IMR-90 (cell line): Measurements from ENCODE around the gene RIOK2. TPM values are rescaled to one million over a fixed set of nuclear protein-coding genes. Genes with fewer than 3 reads are reported as not detected.

ENCODE experiments used
- ATAC-seq: fragments of 200-7000 bp; cut with Tn5 transposase; 2 replicates; pipeline ENCODE4 v1.9.1; 2020; ENCODE audit warnings: low read depth, mild to moderate bottlenecking, moderate library complexity
- BruUV-seq: library from RNA; stranded (reverse); fragments of 400-500 nt; replicated peaks from 2 replicates; lab custom pipeline; 2021; lab: Mats Ljungman, UMichigan
- CTCF ChIA-PET: fragments of 300-600 bp; formaldehyde crosslinking; extraction: SDS; loops from one replicate; lab custom pipeline; 2021; ENCODE audit warnings: antibody characterized with exemption; lab: Yijun Ruan, JAX
- POLR2A ChIA-PET: fragments of 300-600 bp; sonication (Branson Sonifier 250); formaldehyde crosslinking; loops from one replicate; lab custom pipeline; 2022; ENCODE audit warnings: antibody characterized with exemption; ENCODE audit not compliant: unreplicated experiment; lab: Charles Lee
- DNase-seq: peaks from one replicate; pipeline ENCODE4 v3.0.0; 2013
- H2AFZ ChIP-seq: replicated peaks from 2 replicates; pipeline ENCODE3; 2013; ENCODE audit warnings: low read length, mild to moderate bottlenecking; ENCODE audit not compliant: poor library complexity
- H2AK5ac ChIP-seq: 2 replicates; pipeline ENCODE4 v1.6.1; 2013; ENCODE audit warnings: low read depth, low read length, inconsistent platforms
- H2AK9ac ChIP-seq: replicated peaks from 2 replicates; pipeline ENCODE3; 2013; ENCODE audit warnings: mild to moderate bottlenecking, low read depth, low read length, moderate library complexity; ENCODE audit not compliant: poor library complexity
- H2BK120ac ChIP-seq: 2 replicates; pipeline ENCODE4 v1.6.1; 2013; ENCODE audit warnings: low read depth, low read length, inconsistent platforms
- H2BK15ac ChIP-seq: 3 replicates; pipeline ENCODE4 v1.6.1; 2013; ENCODE audit warnings: low read depth, low read length, inconsistent platforms
- H2BK20ac ChIP-seq: 2 replicates; pipeline ENCODE4 v1.6.1; 2013; ENCODE audit warnings: low read depth, mild to moderate bottlenecking, inconsistent platforms, low read length, moderate library complexity
- H2BK5ac ChIP-seq: 2 replicates; pipeline ENCODE4 v1.6.1; 2013; ENCODE audit warnings: mild to moderate bottlenecking, low read depth, low read length, inconsistent platforms; ENCODE audit not compliant: poor library complexity, severe bottlenecking
- H3K14ac ChIP-seq: replicated peaks from 2 replicates; pipeline ENCODE4 v1.6.1; 2013; ENCODE audit warnings: low read depth, low read length, inconsistent platforms
- H3K18ac ChIP-seq: 2 replicates; pipeline ENCODE4 v1.6.1; 2013; ENCODE audit warnings: low read depth, low read length, control low read depth
- H3K23ac ChIP-seq: 2 replicates; pipeline ENCODE4 v1.6.1; 2013; ENCODE audit warnings: low read depth, low read length, inconsistent platforms
- H3K27ac ChIP-seq: 2 replicates; pipeline ENCODE4 v1.5.1; 2013; ENCODE audit warnings: mild to moderate bottlenecking, control low read depth, low read length; ENCODE audit not compliant: insufficient read depth
- H3K27me3 ChIP-seq: 2 replicates; pipeline ENCODE4 v1.6.1; 2013; ENCODE audit warnings: low read length; ENCODE audit not compliant: control insufficient read depth, insufficient read depth
- H3K36me3 ChIP-seq: 2 replicates; pipeline ENCODE4 v1.6.1; 2013; ENCODE audit warnings: low read length, mixed read lengths; ENCODE audit not compliant: control insufficient read depth, insufficient read depth
- H3K4ac ChIP-seq: 2 replicates; pipeline ENCODE4 v1.6.1; 2013; ENCODE audit warnings: low read depth, low read length, inconsistent platforms
- H3K4me1 ChIP-seq: 2 replicates; pipeline ENCODE4 v1.6.1; 2013; ENCODE audit warnings: low read length, mixed read lengths; ENCODE audit not compliant: control insufficient read depth, insufficient read depth
- H3K4me2 ChIP-seq: 2 replicates; pipeline ENCODE4 v1.6.1; 2013; ENCODE audit warnings: low read depth, mild to moderate bottlenecking, control low read depth, low read length, moderate library complexity
- H3K4me3 ChIP-seq: 2 replicates; pipeline ENCODE4 v1.5.1; 2013; ENCODE audit warnings: low read depth, mild to moderate bottlenecking, control low read depth, low read length, moderate library complexity; ENCODE audit not compliant: insufficient read depth
- H3K56ac ChIP-seq: 2 replicates; pipeline ENCODE4 v1.6.1; 2013; ENCODE audit warnings: low read length, inconsistent platforms; ENCODE audit not compliant: insufficient read depth; ENCODE audit errors: extremely low read depth
- H3K79me1 ChIP-seq, 2 experiments: 2 replicates each; pipeline ENCODE4 v1.6.1; 2013; ENCODE audit warnings: low read length in 2 of 2, inconsistent platforms in 1 of 2, low read depth in 1 of 2
- H3K9ac ChIP-seq: 2 replicates; pipeline ENCODE4 v1.6.1; 2013; ENCODE audit warnings: low read depth, low read length, control low read depth
- H3K9me1 ChIP-seq: 2 replicates; pipeline ENCODE4 v1.6.1; 2013; ENCODE audit warnings: low read length, inconsistent platforms; ENCODE audit not compliant: insufficient read depth
- H3K9me3 ChIP-seq: 2 replicates; pipeline ENCODE4 v1.6.1; 2013; ENCODE audit warnings: low read length; ENCODE audit not compliant: control insufficient read depth, insufficient read depth
- H4K20me1 ChIP-seq: 2 replicates; pipeline ENCODE4 v1.6.1; 2013; ENCODE audit warnings: low read length, inconsistent platforms; ENCODE audit not compliant: insufficient read depth
- H4K5ac ChIP-seq: 2 replicates; pipeline ENCODE4 v1.6.1; 2013; ENCODE audit warnings: mild to moderate bottlenecking, low read depth, low read length, control low read depth
- H4K8ac ChIP-seq, 2 experiments: 2 replicates each; pipeline ENCODE4 v1.6.1; 2013; ENCODE audit warnings: low read depth in 2 of 2, low read length in 2 of 2, control low read depth in 1 of 2, inconsistent platforms in 1 of 2
- H4K91ac ChIP-seq: 2 replicates; pipeline ENCODE4 v1.6.1; 2013; ENCODE audit warnings: low read depth, low read length, inconsistent platforms; ENCODE audit not compliant: insufficient read depth
- RCOR1 ChIP-seq: IDR thresholded peaks from 2 replicates; pipeline ENCODE4 v1.6.1; 2012; ENCODE audit warnings: mild to moderate bottlenecking, low read length, improper control_type of control experiment; ENCODE audit not compliant: insufficient replicate concordance
- RFX5 ChIP-seq: IDR thresholded peaks from 2 replicates; pipeline ENCODE4 v1.8.0; 2012; ENCODE audit warnings: low read depth, mild to moderate bottlenecking, low read length, moderate library complexity
- SMC3 ChIP-seq: fragments of 150-350 bp; IDR thresholded peaks from 2 replicates; pipeline ENCODE4 v1.6.1; 2016; ENCODE audit warnings: low read depth, mild to moderate bottlenecking, antibody characterized with exemption, low read length, moderate library complexity
- USF2 ChIP-seq: fragments of 150-350 bp; IDR thresholded peaks from 2 replicates; pipeline ENCODE4 v1.6.1; 2017; ENCODE audit warnings: mild to moderate bottlenecking, antibody characterized with exemption, low read length, low read depth
- WGBS, 2 experiments: methylation state at CpG; one replicate each; pipeline versions ENCODE4 v1.1.5 to v1.1.7; 2013; ENCODE audit warnings: missing lambda C conversion rate in 2 of 2; ENCODE audit not compliant: insufficient read length in 1 of 2; ENCODE audit errors: extremely low coverage in 2 of 2; 5-methylcytosine and 5-hydroxymethylcytosine counted together
- dilution Hi-C: fragments of 300-500 bp; cut with HindIII; formaldehyde crosslinking; loops from one replicate; pipeline ENCODE4 v1.14.3; 2018; ENCODE audit warnings: low sequenced_read_pairs; ENCODE audit not compliant: unreplicated experiment
- in situ Hi-C: fragments of 300-500 bp; cut with MboI; formaldehyde crosslinking; loops from 3 replicates; pipeline ENCODE4 v1.14.3; 2019; ENCODE audit warnings: low sequenced_read_pairs, inconsistent platforms, mixed read lengths
- intact Hi-C: fragments of 100-400 bp; cut with micrococcal nuclease; formaldehyde crosslinking; loops from 2 replicates; pipeline ENCODE4 v1.10.0; 2022
- polyA plus RNA-seq, 3 experiments: library from polyadenylated mRNA; depleted of rRNA; stranded (reverse); fragments of >200 nt; gene quantifications; 2 replicates each; pipeline ENCODE4 v1.2.3, GENCODE V29; 2012; ENCODE audit warnings: low replicate concordance in 1 of 3
- total RNA-seq: library from RNA; depleted of rRNA; stranded (reverse); fragments of >200 nt; gene quantifications from 2 replicates; pipeline ENCODE4 v1.2.3, GENCODE V29; 2012

Gene RIOK2
- total and polyA plus RNA-seq, 2 of the 4 experiments (the other 2 are of a cell fraction): 10.7 to 17.7 TPM

GRCh38 chr5:97151370-97151769, 31.7 kb downstream of the RIOK2 start:
- dilution Hi-C loops (loop anchor here (25.0 kb wide), 2 partner anchors 264 to 364 kb away; partner anchors contain the start of gene ERAP2), in situ Hi-C loops (loop anchor here (25.0 kb wide), 1 partner anchor 539 kb away; no protein-coding TSS in a partner anchor), intact Hi-C loops (no loop called here)
- no peak overlapping the region for H2BK5ac ChIP-seq
- no peak overlapping the region for H2BK120ac ChIP-seq
- ATAC-seq: no peak
- H3K14ac ChIP-seq: no peak overlapping the region
- TF ChIP-seq USF2: no peak
- no peak for TF ChIP-seq RFX5
- no peak for TF ChIP-seq SMC3
- TF ChIP-seq RCOR1: no peak
- no peak overlapping the region for H3K56ac ChIP-seq
- no peak overlapping the region for H2BK20ac ChIP-seq
- no peaks in the 10 kb centered on the region for H3K9me3 ChIP-seq
- peaks cover 3% of the 10 kb centered on the region; the same call in 1 of the 2 replicates for H3K27me3 ChIP-seq
- no peak overlapping the region for H2AK5ac ChIP-seq
- no peak overlapping the region for H2BK15ac ChIP-seq
- H4K5ac ChIP-seq: no peak overlapping the region
- no peak overlapping the region for H3K9ac ChIP-seq
- no peak overlapping the region for H3K4me3 ChIP-seq
- no peak overlapping the region for H2AFZ ChIP-seq
- no peak for DNase-seq
- H3K23ac ChIP-seq: no peak overlapping the region
- H2AK9ac ChIP-seq: no peak overlapping the region
- no TSS peak for BruUV-seq
- no peak overlapping the region for H3K18ac ChIP-seq
- WGBS, 2 experiments: no CpG with 5 or more reads among the region's 3 CpGs
- no peak overlapping the region for H4K91ac ChIP-seq
- H4K20me1 ChIP-seq: no peaks in the 10 kb centered on the region
- H3K4ac ChIP-seq: no peak overlapping the region
- POLR2A ChIA-PET: no interaction called here
- no peaks in the 10 kb centered on the region for H3K36me3 ChIP-seq
- no peaks in the 10 kb centered on the region for H3K79me1 ChIP-seq
- no peaks in the 10 kb centered on the region for H3K9me1 ChIP-seq
- H3K4me2 ChIP-seq: no peak overlapping the region
- no peak overlapping the region for H4K8ac ChIP-seq
- CTCF ChIA-PET: interaction anchor here (0.6 kb wide), 1 partner anchor 224 kb away, joined by 4 read pairs; no protein-coding TSS in a partner anchor
- no peaks in the 10 kb centered on the region for H3K4me1 ChIP-seq
- no peak overlapping the region for H3K27ac ChIP-seq
